H1 (cell line): ENCODE data around the gene KLRD1. TPM values are rescaled to one million over a fixed set of nuclear protein-coding genes. Genes with fewer than 3 reads are reported as not detected.

Experiments
- CTCF ChIA-PET: fragments of 300-600 bp; sonication (Branson Sonifier 250); formaldehyde crosslinking; loops from one replicate; lab custom pipeline; 2021; ENCODE audit not compliant: partially characterized antibody; lab: Charles Lee
- POLR2A ChIA-PET: fragments of 300-600 bp; sonication (Branson Sonifier 250); formaldehyde crosslinking; loops from one replicate; lab custom pipeline; 2021; ENCODE audit warnings: inconsistent platforms; ENCODE audit not compliant: partially characterized antibody; lab: Charles Lee
- DNase-seq, 2 experiments: peaks; one replicate each; pipeline versions ENCODE4 v3.0.0 to v3.0.0-alpha.2; 2010 to 2022; ENCODE audit warnings: low spot score in 2 of 2, low read depth in 1 of 2, mixed read lengths in 1 of 2
- FAIRE-seq: peaks from 2 replicates; lab custom pipeline; 2011; peaks lifted over from hg19 to GRCh38; lab: Jason Lieb, UNC
- H2AFZ ChIP-seq: 2 replicates; pipeline ENCODE4 v1.8.1; 2012; ENCODE audit warnings: low read length, inconsistent platforms
- H2AK5ac ChIP-seq: 2 replicates; pipeline ENCODE4 v1.6.1; 2013; ENCODE audit warnings: low read depth, low read length
- H2BK120ac ChIP-seq: replicated peaks from 2 replicates; pipeline ENCODE3; 2013; ENCODE audit warnings: low read depth, low read length, inconsistent platforms
- H2BK12ac ChIP-seq: 2 replicates; pipeline ENCODE4 v1.6.1; 2013; ENCODE audit warnings: low read depth, low read length
- H2BK15ac ChIP-seq: 2 replicates; pipeline ENCODE4 v1.6.1; 2013; ENCODE audit warnings: low read length
- H2BK20ac ChIP-seq: 2 replicates; pipeline ENCODE4 v1.6.1; 2013; ENCODE audit warnings: low read length
- H2BK5ac ChIP-seq: 2 replicates; pipeline ENCODE4 v1.6.1; 2013; ENCODE audit warnings: low read depth, low read length
- H3K14ac ChIP-seq: 2 replicates; pipeline ENCODE4 v1.6.1; 2013; ENCODE audit warnings: inconsistent platforms; ENCODE audit not compliant: insufficient read length
- H3K18ac ChIP-seq: 2 replicates; pipeline ENCODE4 v1.6.1; 2013; ENCODE audit warnings: low read length; ENCODE audit errors: extremely low read depth
- H3K23ac ChIP-seq: 2 replicates; pipeline ENCODE4 v1.6.1; 2013; ENCODE audit warnings: inconsistent platforms; ENCODE audit not compliant: insufficient read length
- H3K23me2 ChIP-seq: 2 replicates; pipeline ENCODE4 v1.6.1; 2013; ENCODE audit warnings: low read depth, low read length
- H3K27ac ChIP-seq: 2 replicates; pipeline ENCODE4 v1.6.1; 2011; ENCODE audit warnings: low read depth, low read length, inconsistent platforms
- H3K27me3 ChIP-seq, 4 experiments: replicated peaks in 1 of 4; 1 replicate in 1 of 4; 2 replicates in 3 of 4; pipeline versions ENCODE4 v1.6.1 to v1.8.1; 2011 to 2013; ENCODE audit warnings: low read length in 3 of 4, mild to moderate bottlenecking in 3 of 4, inconsistent platforms in 2 of 4, mixed read lengths in 2 of 4, moderate library complexity in 1 of 4; ENCODE audit not compliant: control insufficient read depth in 3 of 4, insufficient read depth in 3 of 4; ENCODE audit errors: extremely low read depth in 1 of 4
- H3K36me3 ChIP-seq, 4 experiments: 2 replicates each; pipeline versions ENCODE4 v1.6.1 to v1.8.1; 2011 to 2013; ENCODE audit warnings: mild to moderate bottlenecking in 4 of 4, low read length in 3 of 4, moderate library complexity in 2 of 4, control low read depth in 1 of 4, inconsistent platforms in 1 of 4; ENCODE audit not compliant: insufficient read depth in 4 of 4, control insufficient read depth in 2 of 4
- H3K4ac ChIP-seq: replicated peaks from 2 replicates; pipeline ENCODE3; 2013; ENCODE audit warnings: low read length, low read depth, mixed read lengths, inconsistent platforms; ENCODE audit not compliant: insufficient read length
- H3K4me1 ChIP-seq, 4 experiments: replicated peaks in 1 of 4; 1 replicate in 1 of 4; 2 replicates in 3 of 4; pipeline versions ENCODE4 v1.6.1 to v1.8.1; 2011 to 2013; ENCODE audit warnings: low read length in 3 of 4, inconsistent platforms in 2 of 4, mixed read lengths in 1 of 4; ENCODE audit not compliant: insufficient read depth in 4 of 4, control insufficient read depth in 3 of 4
- H3K4me2 ChIP-seq, 2 experiments: 2 replicates each; pipeline versions ENCODE4 v1.6.1 to v1.8.1; 2011 to 2013; ENCODE audit warnings: low read depth in 2 of 2, low read length in 2 of 2, control low read depth in 1 of 2, inconsistent platforms in 1 of 2, mild to moderate bottlenecking in 1 of 2; ENCODE audit not compliant: insufficient read depth in 1 of 2
- H3K4me3 ChIP-seq, 4 experiments: fragments of 200-600, 300-600 bp in 1 of 4; sonication (generic), shearing (Covaris generic), sonication (Bioruptor Twin) in 1 of 4; 2 replicates each; pipeline versions ENCODE4 v1.5.1 to v1.8.1; 2011 to 2016; ENCODE audit warnings: low read length in 4 of 4, low read depth in 3 of 4, control low read depth in 2 of 4, inconsistent platforms in 2 of 4, mild to moderate bottlenecking in 2 of 4, mixed read lengths in 1 of 4, moderate library complexity in 1 of 4; ENCODE audit not compliant: insufficient read depth in 2 of 4; ENCODE audit errors: extremely low read depth in 1 of 4
- H3K56ac ChIP-seq: replicated peaks from 2 replicates; pipeline ENCODE3; 2013; ENCODE audit warnings: low read depth, mild to moderate bottlenecking, mixed read lengths, low read length, inconsistent platforms; ENCODE audit not compliant: insufficient read length
- H3K79me1 ChIP-seq: 2 replicates; pipeline ENCODE4 v1.6.1; 2013; ENCODE audit warnings: low read depth, low read length, control low read depth
- H3K79me2 ChIP-seq, 2 experiments: 2 replicates each; pipeline versions ENCODE4 v1.6.1 to v1.8.1; 2012 to 2013; ENCODE audit warnings: low read length in 2 of 2, mild to moderate bottlenecking in 2 of 2, inconsistent platforms in 1 of 2; ENCODE audit not compliant: insufficient read depth in 2 of 2, control insufficient read depth in 1 of 2
- H3K9ac ChIP-seq, 4 experiments: replicated peaks in 1 of 4; 1 replicate in 1 of 4; 2 replicates in 3 of 4; pipeline versions ENCODE4 v1.6.1 to v1.8.1; 2011 to 2013; ENCODE audit warnings: low read depth in 3 of 4, low read length in 3 of 4, control low read depth in 2 of 4, mild to moderate bottlenecking in 2 of 4, moderate library complexity in 2 of 4, inconsistent platforms in 1 of 4; ENCODE audit errors: extremely low read depth in 1 of 4
- H3K9me3 ChIP-seq, 2 experiments: 2 replicates each; pipeline versions ENCODE4 v1.6.1 to v1.8.1; 2012 to 2013; ENCODE audit warnings: mild to moderate bottlenecking in 2 of 2, moderate library complexity in 2 of 2, control low read depth in 1 of 2, inconsistent platforms in 1 of 2, low read depth in 1 of 2, low read length in 1 of 2, mixed read lengths in 1 of 2; ENCODE audit not compliant: insufficient read depth in 2 of 2
- H4K20me1 ChIP-seq, 2 experiments: replicated peaks in 1 of 2; 2 replicates each; pipeline versions ENCODE3 to v1.8.1; 2011 to 2013; ENCODE audit warnings: inconsistent platforms in 2 of 2, low read length in 2 of 2, mild to moderate bottlenecking in 1 of 2; ENCODE audit not compliant: insufficient read depth in 2 of 2, control insufficient read depth in 1 of 2
- H4K5ac ChIP-seq: 2 replicates; pipeline ENCODE4 v1.6.1; 2013; ENCODE audit warnings: low read length, low read depth, mixed read lengths, inconsistent platforms; ENCODE audit not compliant: insufficient read length
- H4K8ac ChIP-seq: 2 replicates; pipeline ENCODE4 v1.8.0; 2013; ENCODE audit warnings: mild to moderate bottlenecking, moderate library complexity, low read length, inconsistent platforms; ENCODE audit not compliant: insufficient read depth; ENCODE audit errors: extremely low read depth
- H4K91ac ChIP-seq: replicated peaks from 2 replicates; pipeline ENCODE3; 2013; ENCODE audit warnings: low read length, mixed read lengths, inconsistent platforms; ENCODE audit not compliant: insufficient read length
- EZH2 ChIP-seq: fragments of 200-600 bp; sonication (generic); IDR thresholded peaks from 2 replicates; pipeline ENCODE4 v1.7.1; 2012; ENCODE audit warnings: low read depth, mild to moderate bottlenecking, moderate library complexity, low read length, inconsistent platforms; ENCODE audit not compliant: severe bottlenecking
- HDAC6 ChIP-seq: IDR thresholded peaks from one replicate; pipeline ENCODE4 v1.7.1; 2012; ENCODE audit warnings: low read depth, mild to moderate bottlenecking, inconsistent platforms, low read length, moderate library complexity
- SAP30 ChIP-seq: fragments of 300-600 bp; sonication (generic); IDR thresholded peaks from 2 replicates; pipeline ENCODE4 v1.7.1; 2012; ENCODE audit warnings: low read length, moderate library complexity, mild to moderate bottlenecking, inconsistent platforms; ENCODE audit not compliant: insufficient read depth, insufficient replicate concordance
- WGBS, 2 experiments: shearing (Covaris generic) in 1 of 2; methylation state at CpG; one replicate each; pipeline versions ENCODE4 v1.1.6 to v1.1.7; 2013 to 2015; ENCODE audit warnings: low lambda C conversion rate in 2 of 2, mixed read lengths in 2 of 2, inconsistent platforms in 1 of 2, low coverage in 1 of 2, missing lambda C conversion rate in 1 of 2; ENCODE audit not compliant: insufficient replicate concordance in 2 of 2, insufficient coverage in 1 of 2, insufficient read length in 1 of 2; ENCODE audit errors: extremely low coverage in 1 of 2, missing lambda C conversion rate in 1 of 2; 5-methylcytosine and 5-hydroxymethylcytosine counted together
- polyA plus RNA-seq, 7 experiments: library from polyadenylated mRNA; depleted of rRNA in 3 of 7; stranded (reverse) in 5 of 7; unstranded in 2 of 7; fragments of >200 nt in 5 of 7; fragments of 200-250 nt in 2 of 7; gene quantifications; 1 replicate in 5 of 7; 2 replicates in 1 of 7; 4 replicates in 1 of 7; pipeline versions ENCODE4 v1.2.1 to v1.2.3, GENCODE V29; 2011 to 2013; ENCODE audit warnings: missing spikeins in 2 of 7, mixed read lengths in 2 of 7
- total RNA-seq: library from RNA; stranded (reverse); fragmentation: NEBNext Ultra II Directional; extraction: Animal tissue kit (Norgen Biotek cat#: 25700); gene quantifications from 2 replicates; pipeline ENCODE4 v1.2.1, GENCODE V29; 2021
- TF ChIP-seq, protein P1 (sequence below): IDR thresholded peaks from 2 replicates; pipeline ENCODE4 v1.6.1; 2012; ENCODE audit warnings: inconsistent platforms

The KLRD1 gene
- total and polyA plus RNA-seq, 2 of the 8 experiments (the other 6 are each of a cell fraction or from before 2014, with no cell fraction given), result under 0.01 to 0.06 TPM

GRCh38 chr12:10363914-10364814, 56.5 kb downstream of the KLRD1 start:
- Histone ChIP-seq H3K9ac (no peak overlapping the region; a peak in 1 of 7 replicates), H3K27ac (peak overlapping the region; percentile 49), H2AK5ac (0 out of 2 replicates have a peak overlapping the region, but pooled peaks have one; percentile 78), H3K9me3 (peaks cover 4% of the 10 kb centered on the region in 2 experiments; a peak in 2 of 4 replicates), H3K27me3 (no peaks in the 10 kb centered on the region), H2BK5ac (peak overlapping the region; percentile 72), H2AFZ (peak overlapping the region; percentile 91), H3K4ac (peak overlapping the region; percentile 87), H3K36me3 (peaks cover 0 to 3% (median 0%) of the 10 kb centered on the region in 4 experiments; a peak in 1 of 8 replicates), H3K4me1 (peaks cover 14 to 33% (median 20%) of the 10 kb centered on the region in 4 experiments; a peak in 6 of 7 replicates), H3K23ac (no peak overlapping the region), H2BK12ac (peak overlapping the region; percentile 99), H3K79me2 (no peaks in the 10 kb centered on the region), H4K20me1 (no peaks in the 10 kb centered on the region), H3K56ac (no peak overlapping the region), H3K79me1 (no peaks in the 10 kb centered on the region), H2BK120ac (peak overlapping the region; percentile 94), H4K5ac (peak overlapping the region; percentile 2), H3K18ac (peak overlapping the region; percentile 86), H2BK15ac (peak overlapping the region; percentile 93; the same call in 1 of the 2 replicates), H3K4me3 (peak overlapping the region; percentile 34 to 63 (median 50); a peak in 7 of 8 replicates), H3K4me2 (peak overlapping the region; percentile 75 to 87), H4K91ac (peak overlapping the region; percentile 54), H2BK20ac (peak overlapping the region; percentile 66), H4K8ac (peak overlapping the region; percentile 90; the same call in 1 of the 2 replicates), H3K23me2 (peaks cover 5% of the 10 kb centered on the region), H3K14ac (peak overlapping the region; percentile 51)
- WGBS, 2 experiments, result 34% methylated on average over 19 of the region's 19 CpGs; no CpG with 5 or more reads in 1 of the 2 experiments
- no peak for DNase-seq
- ChIA-PET POLR2A (interaction anchor here (0.7 to 1.2 kb wide), 2 partner anchors 169 to 359 kb away, joined by 3 read pairs; partner anchors contain the start of gene YBX3), CTCF (no interaction called here)
- no peak for FAIRE-seq
- TF ChIP-seq SAP30 (peak; percentile 8), EZH2 (no peak), HDAC6 (no peak)
- TF ChIP-seq, protein P1, sequence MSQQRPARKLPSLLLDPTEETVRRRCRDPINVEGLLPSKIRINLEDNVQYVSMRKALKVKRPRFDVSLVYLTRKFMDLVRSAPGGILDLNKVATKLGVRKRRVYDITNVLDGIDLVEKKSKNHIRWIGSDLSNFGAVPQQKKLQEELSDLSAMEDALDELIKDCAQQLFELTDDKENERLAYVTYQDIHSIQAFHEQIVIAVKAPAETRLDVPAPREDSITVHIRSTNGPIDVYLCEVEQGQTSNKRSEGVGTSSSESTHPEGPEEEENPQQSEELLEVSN, result peak; percentile 10; the same call in 1 of the 2 replicates
